MM.1S (cell line): ENCODE measurements around the gene OAS3.

Source experiments
- EZH2 ChIP-seq: fragments of 300-600 bp; sonication (generic); optimal IDR thresholded peaks from 2 replicates; pipeline ENCODE3; 2017; ENCODE audit warnings: low read depth, mild to moderate bottlenecking, antibody characterized with exemption, low read length, mixed read lengths
- EZH2phosphoT487 ChIP-seq: fragments of 300-600 bp; sonication (generic); IDR thresholded peaks from 2 replicates; pipeline ENCODE4 v1.6.1; 2018; ENCODE audit warnings: antibody characterized with exemption, low read length
- TF ChIP-seq, protein P1 (sequence below): fragments of 300-600 bp; sonication (generic); IDR thresholded peaks from 2 replicates; pipeline ENCODE4 v1.5.1; 2016; ENCODE audit warnings: antibody characterized with exemption, low read length, mixed read lengths

DNA sequence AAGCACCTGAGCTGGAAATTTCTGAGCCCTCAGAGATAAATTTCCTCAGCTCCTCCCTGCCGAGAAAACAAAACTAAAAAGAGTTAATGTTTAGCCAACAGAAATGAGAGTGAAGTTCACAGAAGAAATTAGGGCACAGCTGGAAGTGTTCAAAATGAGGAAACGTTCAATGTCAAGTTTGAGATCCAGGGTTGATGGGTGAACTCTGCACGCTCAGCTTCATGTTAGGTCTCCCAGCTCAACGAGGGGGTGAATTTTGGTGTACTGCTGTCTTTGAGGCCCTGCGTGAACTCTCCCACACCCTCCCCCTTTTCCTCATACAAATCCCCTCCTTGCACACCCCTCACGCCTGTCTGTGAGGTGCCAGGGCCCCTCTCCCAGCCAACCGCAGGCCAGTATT lies 13.3 kb upstream of the OAS3 start:
- TF ChIP-seq, protein P1, sequence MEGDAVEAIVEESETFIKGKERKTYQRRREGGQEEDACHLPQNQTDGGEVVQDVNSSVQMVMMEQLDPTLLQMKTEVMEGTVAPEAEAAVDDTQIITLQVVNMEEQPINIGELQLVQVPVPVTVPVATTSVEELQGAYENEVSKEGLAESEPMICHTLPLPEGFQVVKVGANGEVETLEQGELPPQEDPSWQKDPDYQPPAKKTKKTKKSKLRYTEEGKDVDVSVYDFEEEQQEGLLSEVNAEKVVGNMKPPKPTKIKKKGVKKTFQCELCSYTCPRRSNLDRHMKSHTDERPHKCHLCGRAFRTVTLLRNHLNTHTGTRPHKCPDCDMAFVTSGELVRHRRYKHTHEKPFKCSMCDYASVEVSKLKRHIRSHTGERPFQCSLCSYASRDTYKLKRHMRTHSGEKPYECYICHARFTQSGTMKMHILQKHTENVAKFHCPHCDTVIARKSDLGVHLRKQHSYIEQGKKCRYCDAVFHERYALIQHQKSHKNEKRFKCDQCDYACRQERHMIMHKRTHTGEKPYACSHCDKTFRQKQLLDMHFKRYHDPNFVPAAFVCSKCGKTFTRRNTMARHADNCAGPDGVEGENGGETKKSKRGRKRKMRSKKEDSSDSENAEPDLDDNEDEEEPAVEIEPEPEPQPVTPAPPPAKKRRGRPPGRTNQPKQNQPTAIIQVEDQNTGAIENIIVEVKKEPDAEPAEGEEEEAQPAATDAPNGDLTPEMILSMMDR = no peak
- TF ChIP-seq EZH2phosphoT487 (no peak), EZH2 (no peak)
